ENCODE results near the gene CDC42BPG. TPM values are rescaled to one million over a fixed set of nuclear protein-coding genes. Genes with fewer than 3 reads are reported as not detected.

CDC42BPG gene
- total RNA-seq, 1 donor from 2014 or later, result 37.1 TPM

- DNase-seq (ENCODE audit: low spot score), result no peak
Observed at GRCh38 chr11:64805481-64805880, 39.0 kb downstream of the CDC42BPG start.

- no peak for DNase-seq (ENCODE audit: low spot score)
Observed at GRCh38 chr11:64804346-64805210, 39.9 kb downstream of the CDC42BPG start.

GRCh38 chr11:64803846-64804345, 40.6 kb downstream of the CDC42BPG start:
- no peak for DNase-seq (ENCODE audit: low spot score)

GRCh38 chr11:64803158-64803845, 41.2 kb downstream of the CDC42BPG start, which contains the start of gene MAP4K2:
Gene MAP4K2, minus strand, starts transcription at chr11:64803214. Its CDS starts 65 bp downstream, at chr11:64803149.
- DNase-seq (ENCODE audit: low spot score), result peak; percentile 84

- no peak for DNase-seq (ENCODE audit: low spot score)
Observed at GRCh38 chr11:64802370-64803157, 41.9 kb downstream of the CDC42BPG start.

GRCh38 chr11:64801561-64802369, 42.7 kb downstream of the CDC42BPG start:
- no peak for DNase-seq (ENCODE audit: low spot score)

- DNase-seq (ENCODE audit: low spot score), result no peak
Observed at GRCh38 chr11:64801158-64801464, 43.3 kb downstream of the CDC42BPG start.

- DNase-seq (ENCODE audit: low spot score), result no peak
Observed at GRCh38 chr11:64800303-64801157, 43.9 kb downstream of the CDC42BPG start.

GRCh38 chr11:64799623-64800302, 44.7 kb downstream of the CDC42BPG start:
- no peak for DNase-seq (ENCODE audit: low spot score)

- no peak for DNase-seq (ENCODE audit: low spot score)
Observed at GRCh38 chr11:64799256-64799622, 45.2 kb downstream of the CDC42BPG start.

GRCh38 chr11:64796757-64797541, 47.5 kb downstream of the CDC42BPG start:
- no peak for DNase-seq (ENCODE audit: low spot score)

GRCh38 chr11:64796047-64796756, 48.3 kb downstream of the CDC42BPG start:
- DNase-seq (ENCODE audit: low spot score), result no peak

- DNase-seq (ENCODE audit: low spot score), result no peak
Observed at GRCh38 chr11:64794526-64794925, 49.9 kb downstream of the CDC42BPG start.

- DNase-seq (ENCODE audit: low spot score), result no peak
Observed at GRCh38 chr11:64793271-64794160, 50.9 kb downstream of the CDC42BPG start.

GRCh38 chr11:64792482-64792881, 52.0 kb downstream of the CDC42BPG start:
- DNase-seq (ENCODE audit: low spot score), result no peak

GRCh38 chr11:64791781-64792291, 52.6 kb downstream of the CDC42BPG start:
- DNase-seq (ENCODE audit: low spot score), result no peak
